RCC 7860 (cell line): ENCODE results near the gene RASA3.
"Not testable (repeated sequence)": the region's sequence is repeated elsewhere in the genome, so short reads cannot be mapped to it uniquely, and the experiment has no call there.

Source experiments
- DNase-seq: peaks from one replicate; pipeline ENCODE4 v3.0.0-alpha.2; 2015; ENCODE audit warnings: low spot score
- FAIRE-seq: peaks from 2 replicates; lab custom pipeline; 2012; peaks lifted over from hg19 to GRCh38; lab: Jason Lieb, UNC

The RASA3 gene

DNA sequence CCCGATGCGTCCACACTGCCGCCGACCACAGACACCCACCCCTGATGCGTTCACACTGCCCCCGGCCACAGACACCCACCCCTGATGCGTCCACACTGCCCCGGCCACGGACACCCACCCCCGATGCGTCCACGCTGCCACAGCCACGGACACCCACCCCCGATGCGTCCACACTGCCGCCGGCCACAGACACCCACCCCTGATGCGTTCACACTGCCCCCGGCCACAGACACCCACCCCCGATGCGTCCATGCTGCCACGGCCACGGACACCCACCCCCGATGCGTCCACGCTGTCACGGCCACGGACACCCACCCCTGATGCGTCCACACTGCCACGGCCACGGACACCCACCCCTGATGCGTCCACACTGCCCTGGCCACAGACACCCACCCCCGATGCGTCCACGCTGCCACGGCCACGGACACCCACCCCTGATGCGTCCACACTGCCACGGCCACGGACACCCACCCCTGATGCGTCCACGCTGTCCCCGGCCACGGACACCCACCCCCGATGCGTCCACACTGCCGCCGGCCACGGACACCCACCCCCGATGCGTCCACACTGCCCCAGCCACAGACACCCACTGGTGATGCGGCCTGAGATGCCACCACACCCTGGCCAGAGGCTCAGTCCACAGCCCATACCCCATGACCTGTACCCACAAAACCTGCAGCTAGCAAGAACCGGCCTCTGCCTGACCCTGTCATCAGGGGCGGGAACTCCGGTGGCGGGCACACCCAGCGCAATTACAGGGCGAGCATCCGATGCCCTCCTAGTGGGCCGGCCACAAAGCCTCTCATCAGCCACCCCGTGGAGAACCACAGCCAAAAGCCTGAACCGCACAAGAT, 28.4 kb downstream of the RASA3 start:
- no peak for FAIRE-seq
- DNase-seq: no peak

DNA sequence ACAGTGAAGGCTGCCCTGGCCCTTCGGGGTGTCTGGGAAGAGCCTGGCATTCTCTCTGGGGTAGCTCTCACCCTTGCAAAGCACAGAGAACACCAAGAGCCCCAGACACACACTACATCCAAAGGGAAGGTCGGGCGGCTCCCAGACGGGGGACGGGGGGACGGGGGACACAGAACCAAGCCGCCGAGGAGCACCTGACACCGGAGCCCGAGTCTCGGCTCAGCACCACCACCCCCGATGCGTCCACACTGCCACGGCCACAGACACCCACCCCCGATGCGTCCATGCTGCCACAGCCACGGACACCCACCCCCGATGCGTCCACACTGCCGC, 29.2 kb downstream of the RASA3 start:
- not testable (repeated sequence) for FAIRE-seq, DNase-seq

DNA sequence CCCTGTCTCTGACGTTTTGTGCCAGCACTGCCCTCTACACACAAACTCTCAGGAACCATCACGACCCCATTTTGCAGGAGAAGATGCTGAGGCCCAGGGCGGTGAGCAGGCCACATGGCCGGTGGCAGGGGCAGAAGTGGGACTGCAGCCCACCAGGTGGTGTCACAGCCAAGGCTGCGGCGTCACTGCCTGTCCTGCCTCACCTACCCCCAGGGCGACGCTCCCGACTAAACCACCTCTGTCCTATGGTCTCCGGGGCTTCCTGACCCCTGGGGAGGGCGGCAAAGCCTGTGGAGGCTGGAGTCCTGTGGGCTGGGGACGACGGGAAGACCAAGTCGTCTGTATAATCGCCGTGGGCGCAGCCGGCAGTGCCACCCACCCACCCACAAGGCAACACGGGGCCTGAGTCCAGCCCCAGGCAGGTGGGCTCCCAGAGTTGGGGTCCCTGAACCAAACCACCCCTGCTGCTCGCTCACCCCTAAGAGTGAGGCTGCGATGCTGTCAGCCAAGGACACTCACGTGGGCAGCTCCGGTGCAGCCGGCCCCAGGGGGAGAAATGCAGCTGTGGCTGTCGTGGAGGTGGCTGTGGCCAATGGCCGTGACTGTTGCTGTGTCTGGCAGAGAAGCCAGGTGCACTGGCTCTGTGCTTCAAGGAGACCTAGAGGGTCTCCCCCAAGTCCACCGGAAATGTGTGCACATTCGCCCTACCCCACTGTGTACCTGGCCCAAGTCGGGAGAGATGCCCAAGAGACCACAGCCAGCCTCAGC, 29.7 kb downstream of the RASA3 start:
- no peak for FAIRE-seq
- DNase-seq: no peak

DNA sequence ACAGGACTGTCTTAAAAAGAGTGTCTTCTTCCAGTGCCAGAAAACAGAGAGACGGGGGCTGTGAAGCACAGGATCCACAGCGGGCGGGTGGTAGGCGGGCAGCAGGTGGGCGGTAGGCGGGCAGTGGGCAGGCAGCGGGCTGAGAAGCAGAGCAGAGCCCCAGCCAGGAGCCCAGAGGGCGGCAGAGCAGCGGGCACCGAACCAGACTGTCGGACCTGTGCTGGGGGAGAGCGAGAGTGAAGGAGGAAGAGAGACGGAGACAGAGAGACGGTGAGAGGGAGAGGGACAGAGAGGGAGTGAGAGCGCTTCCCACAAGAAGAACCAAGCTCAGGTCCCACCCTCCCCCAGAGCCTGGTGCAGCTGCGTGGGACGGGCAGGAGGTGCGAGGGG, 30.3 kb downstream of the RASA3 start:
- DNase-seq (no peak), FAIRE-seq (no peak)

DNA sequence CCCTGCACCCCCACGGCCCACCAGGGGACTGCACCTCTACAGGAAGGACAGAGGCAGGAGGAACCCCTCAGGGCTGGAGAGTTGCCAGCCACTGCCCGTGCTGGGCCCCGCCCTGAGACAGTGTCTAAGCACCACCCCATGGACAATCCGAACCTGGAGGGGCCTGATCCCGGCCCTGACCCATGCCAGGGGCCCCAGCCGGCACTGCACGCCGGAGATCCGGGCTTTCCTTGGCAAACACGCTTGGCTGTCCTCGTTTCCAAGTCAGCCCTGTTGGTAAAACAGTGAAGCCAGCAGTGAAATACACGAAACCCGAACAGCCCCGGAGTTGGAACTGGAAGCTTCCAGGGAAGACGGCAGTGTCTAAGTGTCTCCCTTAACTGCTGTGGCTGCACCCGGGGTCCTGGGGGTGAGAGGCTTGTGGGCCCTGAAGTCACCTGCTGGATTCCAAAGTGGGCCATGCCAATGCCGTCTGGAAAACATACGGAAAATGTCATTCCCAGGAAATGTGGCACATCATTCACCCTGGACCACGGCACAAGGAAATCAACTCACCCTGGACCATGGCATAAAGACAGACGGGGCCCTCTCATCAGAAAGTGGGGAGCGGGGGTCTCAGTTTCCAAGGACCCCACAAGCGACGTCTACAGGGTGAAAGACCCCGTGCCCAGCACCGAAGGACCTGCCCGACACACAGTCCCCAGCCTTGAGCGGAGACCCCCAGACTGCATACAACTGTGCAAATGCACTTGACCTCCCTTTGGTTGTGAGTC, 30.9 kb downstream of the RASA3 start:
- FAIRE-seq (no peak), DNase-seq (no peak)

DNA sequence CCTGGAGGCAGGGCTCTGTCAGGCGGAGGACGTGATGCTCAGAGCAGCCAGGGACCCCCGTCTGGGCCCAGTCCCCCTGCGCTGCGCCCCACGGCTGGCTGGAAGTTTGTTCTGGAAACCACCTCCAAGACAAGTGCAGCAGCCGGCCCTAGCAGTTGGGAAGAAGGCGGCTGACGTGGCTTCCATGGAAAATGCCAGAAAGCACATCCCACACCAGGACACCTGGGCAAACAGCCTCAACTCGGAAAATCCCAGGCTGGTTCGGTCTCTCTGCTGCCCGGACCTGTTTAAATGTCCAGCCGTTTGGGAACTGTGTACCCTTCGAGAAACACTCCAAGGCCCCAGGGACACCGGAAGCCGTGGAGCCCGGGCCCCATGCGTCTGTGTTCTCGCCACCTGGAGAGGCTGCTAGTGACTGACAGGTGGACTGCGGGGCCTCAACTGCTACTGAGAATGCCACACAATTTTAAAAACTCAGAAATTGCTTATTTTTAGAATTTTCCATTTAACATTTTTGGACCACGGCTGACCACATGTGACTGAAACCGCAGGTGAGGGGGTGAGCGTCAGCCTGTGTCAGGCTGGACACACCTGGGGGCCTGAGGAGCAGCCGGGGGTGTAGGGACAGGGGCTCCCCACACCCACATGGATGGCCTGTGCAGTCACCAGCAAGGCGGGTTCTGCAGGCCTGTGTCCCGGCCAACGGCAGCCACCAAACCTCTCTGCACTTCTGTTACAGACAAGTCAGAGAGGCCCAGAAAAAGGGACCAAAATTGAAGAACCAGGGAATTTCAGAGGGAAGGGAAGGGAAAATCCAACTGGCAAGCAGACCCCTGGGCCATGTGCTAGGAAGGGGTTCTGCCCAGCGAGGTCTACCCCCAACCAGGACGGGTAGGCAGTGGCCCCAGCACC, 31.7 kb downstream of the RASA3 start:
- FAIRE-seq (no peak), DNase-seq (no peak)

DNA sequence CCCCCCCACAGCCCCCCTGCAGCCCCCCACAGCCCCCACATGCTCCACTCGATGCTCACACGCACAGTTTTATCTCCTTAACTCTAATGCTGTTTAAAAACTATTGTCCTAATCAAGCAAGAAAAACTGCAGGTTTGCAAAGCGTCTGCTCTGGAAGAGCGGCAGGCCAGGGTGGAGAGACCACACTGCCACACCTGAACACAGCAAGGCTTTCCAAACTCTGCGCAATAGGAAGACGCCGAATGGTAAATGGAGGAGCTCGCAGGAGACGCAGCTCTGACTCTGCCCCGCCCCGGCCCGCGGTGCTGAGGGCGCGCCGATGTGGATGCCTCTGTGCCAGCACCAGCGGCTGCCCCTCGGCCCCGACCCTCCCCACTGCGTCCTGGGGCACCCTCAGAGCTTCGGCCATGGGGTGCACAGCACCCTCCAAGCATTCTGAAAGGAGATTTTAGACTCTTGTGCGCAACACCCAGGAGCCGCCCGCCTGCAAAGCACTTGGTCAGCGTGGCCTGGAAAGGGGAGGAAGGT, 32.4 kb downstream of the RASA3 start:
- FAIRE-seq: no peak
- DNase-seq: no peak

DNA sequence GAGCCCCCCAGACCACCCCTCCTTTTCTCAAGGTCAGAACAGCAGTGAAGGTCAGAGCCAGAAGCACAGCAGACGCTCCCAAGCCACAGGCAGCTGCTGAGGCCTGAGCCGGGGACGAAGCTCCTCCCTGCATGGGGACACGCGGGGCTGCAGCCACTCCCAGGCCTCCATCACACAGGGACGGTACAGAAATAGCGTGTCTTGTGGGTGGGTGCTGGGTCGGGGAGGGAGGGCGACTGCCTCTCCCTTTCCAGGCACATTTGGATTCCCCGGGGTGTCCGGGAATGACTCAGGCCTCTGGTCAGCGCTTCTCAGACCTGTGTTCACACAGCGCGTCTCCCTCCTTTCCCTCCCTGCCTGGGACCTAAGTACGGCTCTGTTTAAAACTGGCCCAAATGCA, 33.2 kb downstream of the RASA3 start:
- DNase-seq: peak; percentile 72
- FAIRE-seq: peak; percentile 59

DNA sequence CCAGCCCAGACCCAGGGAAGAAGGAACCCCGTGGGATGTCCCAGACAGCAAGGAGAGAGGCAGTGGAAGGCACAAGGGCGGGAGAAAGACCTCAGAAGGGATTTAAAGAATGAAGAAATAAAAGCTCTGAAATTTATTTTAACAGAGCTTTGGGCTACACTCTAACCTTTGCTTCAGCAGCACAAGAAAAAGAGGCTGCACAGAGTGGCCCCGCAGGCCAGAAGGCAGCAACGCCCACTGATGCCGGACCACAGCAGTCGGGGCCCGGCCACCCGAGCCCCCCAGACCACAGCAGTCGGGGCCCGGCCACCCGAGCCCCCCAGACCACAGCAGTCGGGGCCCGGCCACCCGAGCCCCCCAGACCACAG, 33.8 kb downstream of the RASA3 start:
- not testable (repeated sequence) for FAIRE-seq, DNase-seq

DNA sequence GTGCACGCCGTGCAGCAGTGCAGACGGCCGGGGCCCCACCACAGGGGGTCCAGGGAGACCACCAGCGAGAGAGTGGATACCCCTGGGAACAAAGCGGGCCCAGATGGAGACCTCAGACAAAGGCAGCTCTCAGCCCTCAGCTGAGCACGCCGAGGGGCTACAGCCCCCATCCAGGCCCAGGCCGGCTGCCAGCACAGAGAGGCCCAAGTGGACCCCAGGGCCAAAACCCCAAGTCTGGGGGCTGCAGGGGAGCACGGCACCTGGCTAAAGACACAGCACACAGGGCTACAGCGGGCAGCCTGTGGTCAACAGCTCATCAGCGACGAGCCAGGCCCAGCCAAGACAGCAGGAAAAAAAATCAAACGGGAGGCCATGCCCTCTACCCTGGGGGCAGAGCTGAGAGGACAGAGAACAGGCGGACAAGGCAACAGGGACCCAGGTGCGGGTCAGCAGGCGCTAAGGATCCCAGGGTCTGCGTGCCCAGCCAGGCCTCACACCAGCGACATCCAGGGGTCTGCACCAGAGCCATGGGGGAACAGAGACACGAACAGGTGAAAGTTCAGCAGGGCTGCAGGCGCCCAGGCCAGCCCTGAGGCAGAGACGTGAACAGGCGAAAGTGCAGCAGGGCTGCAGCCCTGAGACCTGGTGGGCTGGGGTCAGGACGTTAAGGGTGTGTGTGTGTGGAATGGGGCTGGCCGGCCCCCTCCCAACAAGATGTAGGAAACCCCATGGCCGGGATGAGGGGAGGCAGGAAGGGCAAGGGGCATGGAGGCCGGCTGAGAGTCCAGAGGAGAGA, 34.3 kb downstream of the RASA3 start:
- DNase-seq (no peak), FAIRE-seq (no peak)

DNA sequence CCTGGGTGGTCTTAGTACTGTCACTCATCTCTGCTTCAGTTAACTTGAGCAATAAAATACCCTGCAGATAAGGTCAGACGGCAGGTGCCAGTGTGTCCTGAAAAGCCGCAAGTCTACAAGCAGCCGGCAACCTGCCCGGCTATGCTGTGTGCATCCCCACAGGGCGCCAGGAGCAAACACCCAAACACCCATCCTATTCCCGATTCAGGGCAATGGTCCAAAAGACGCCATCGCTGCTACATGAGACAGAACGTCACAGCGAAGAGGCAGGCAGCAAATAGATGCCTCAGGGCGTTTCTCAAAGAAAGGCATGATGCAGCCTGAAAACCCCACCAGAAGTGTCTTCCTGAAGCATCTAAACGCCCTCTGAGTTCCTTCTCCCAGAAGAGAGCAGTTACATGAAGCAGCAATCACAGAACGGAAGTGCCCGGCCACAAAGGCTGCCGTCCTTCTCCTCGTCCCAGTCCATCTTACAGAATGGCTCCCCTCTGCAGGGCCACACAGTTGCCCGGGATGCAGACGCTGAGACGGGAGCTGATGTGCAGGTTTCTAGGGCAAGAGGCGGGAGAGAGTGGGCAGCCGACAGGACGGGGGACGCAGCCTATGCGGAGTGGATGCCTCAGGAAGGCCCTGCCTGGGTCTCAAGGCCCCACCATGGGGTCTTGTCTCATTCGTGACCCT, 35.1 kb downstream of the RASA3 start:
- no peak for FAIRE-seq
- DNase-seq: no peak

DNA sequence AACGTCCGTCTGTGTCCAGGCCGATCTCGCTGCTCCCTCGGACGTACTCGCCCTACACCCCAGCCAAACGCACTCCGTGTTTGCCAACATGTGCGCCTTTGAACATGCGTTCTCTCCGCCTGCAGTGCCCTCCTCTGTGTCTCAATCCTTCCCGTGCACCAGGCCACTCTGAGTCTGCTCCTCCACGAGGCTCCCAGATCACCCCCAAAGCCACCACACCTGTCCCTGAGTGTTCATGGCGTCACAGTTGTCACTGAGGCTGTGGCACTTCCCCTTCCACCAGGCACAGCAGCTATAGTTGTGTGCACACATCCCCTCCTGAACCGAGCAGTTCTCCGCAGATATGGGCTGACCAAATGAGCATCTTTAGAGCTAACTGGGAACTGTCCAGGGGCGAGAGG, 35.6 kb downstream of the RASA3 start:
- FAIRE-seq (no peak), DNase-seq (no peak)

DNA sequence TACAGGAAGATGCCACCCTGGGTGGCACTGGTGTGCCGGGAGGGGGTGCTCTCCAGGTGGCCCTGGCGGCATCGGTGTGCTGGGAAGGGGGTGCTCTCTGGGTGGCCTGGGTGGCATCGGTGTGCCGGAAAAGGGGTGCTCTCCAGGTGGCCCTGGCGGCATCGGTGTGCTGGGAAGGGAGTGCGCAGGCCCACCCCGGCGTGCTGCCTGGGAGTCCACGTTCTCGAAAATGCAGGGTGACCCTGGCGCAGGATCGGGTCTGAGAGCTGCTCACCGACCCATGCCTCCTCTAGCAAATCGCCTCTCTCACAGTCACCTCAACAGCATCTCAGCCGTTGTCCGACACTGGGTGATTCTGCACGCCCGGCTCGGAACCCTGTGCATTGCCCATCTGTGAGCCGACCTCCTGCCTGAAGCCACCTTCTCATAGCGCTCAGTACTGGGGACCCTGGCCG, 36.4 kb downstream of the RASA3 start:
- FAIRE-seq (no peak), DNase-seq (no peak)

DNA sequence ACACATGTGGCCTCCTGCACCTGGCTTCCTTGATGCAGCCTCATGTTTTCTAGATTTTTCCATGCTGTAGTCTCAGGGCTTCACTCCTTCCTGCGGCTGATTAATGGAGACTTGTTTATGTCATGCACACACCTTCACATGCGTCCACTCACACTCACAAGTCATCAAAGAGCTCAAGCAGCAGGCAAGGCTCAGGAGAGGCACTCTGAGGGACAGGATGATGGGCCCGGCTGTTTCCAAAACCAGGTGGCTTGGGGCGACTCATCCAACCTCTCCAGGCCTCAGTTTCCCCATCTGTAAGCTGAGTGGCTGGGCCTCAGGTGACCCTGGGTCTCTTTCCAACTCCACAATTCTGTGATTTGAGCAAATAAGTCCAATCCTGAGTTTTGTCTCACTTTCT, 36.9 kb downstream of the RASA3 start:
- no peak for FAIRE-seq

DNA sequence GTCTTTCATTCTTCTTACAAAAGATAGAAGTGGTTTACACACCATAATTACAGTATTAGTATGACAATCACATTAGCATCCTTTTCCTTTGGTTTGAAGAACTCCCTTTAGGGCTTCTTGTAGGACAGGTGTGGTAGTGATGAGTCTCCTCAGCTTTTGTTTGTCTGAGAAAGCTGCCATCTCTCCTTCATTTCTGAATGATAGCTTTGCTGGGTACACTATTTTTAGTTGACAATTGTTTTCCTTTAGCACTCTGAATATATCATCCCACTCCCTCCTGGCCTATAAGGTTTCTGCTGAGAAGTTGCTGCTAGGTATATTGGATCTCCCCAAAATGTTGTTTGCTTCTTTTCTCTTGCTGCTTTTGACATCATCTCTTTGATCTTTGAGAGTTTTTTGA, 39.3 kb downstream of the RASA3 start:
- no peak for DNase-seq
- FAIRE-seq: no peak

More for the DNA sequence above, 36.9 kb downstream of the RASA3 start:
- DNase-seq: no peak

DNA sequence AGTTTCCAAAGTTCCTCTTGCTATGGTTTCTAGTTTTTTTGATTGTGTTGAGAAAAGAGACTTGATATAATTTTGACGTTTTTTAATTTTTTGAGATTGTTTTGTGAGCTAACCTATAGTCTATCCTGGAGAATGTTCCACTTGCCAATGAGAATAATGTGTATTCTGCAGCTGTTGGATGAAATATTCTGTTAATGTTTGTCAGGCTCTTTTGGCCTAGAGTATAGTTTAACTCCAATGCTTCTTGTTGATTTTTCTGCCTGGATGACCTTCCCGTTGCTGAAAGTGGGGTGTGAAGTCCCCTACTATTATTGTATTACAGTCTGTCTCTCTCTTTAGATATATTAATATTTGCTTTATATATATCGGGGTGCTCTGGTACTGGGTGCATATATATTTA, 40.0 kb downstream of the RASA3 start:
- DNase-seq (no peak), FAIRE-seq (no peak)

DNA sequence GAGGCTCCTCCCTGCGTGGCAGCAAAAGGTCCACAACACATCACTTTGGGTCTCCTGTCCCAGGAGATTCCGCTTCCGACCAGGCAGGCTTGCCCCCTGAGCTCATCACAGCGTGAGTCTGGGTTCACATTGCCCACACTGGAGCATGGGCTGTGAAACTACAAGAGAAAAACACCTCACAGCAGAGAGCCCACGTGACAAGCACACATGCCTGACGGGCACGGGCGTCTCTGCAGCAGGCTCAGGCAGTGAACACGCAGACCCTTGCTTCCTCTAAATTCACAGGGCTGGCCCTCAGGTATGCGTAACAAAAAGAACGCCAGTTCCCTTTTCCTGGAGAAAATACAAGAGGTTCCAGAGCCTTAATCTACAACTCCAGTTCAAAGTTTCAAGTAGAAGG, 41.9 kb downstream of the RASA3 start:
- DNase-seq (no peak), FAIRE-seq (no peak)

DNA sequence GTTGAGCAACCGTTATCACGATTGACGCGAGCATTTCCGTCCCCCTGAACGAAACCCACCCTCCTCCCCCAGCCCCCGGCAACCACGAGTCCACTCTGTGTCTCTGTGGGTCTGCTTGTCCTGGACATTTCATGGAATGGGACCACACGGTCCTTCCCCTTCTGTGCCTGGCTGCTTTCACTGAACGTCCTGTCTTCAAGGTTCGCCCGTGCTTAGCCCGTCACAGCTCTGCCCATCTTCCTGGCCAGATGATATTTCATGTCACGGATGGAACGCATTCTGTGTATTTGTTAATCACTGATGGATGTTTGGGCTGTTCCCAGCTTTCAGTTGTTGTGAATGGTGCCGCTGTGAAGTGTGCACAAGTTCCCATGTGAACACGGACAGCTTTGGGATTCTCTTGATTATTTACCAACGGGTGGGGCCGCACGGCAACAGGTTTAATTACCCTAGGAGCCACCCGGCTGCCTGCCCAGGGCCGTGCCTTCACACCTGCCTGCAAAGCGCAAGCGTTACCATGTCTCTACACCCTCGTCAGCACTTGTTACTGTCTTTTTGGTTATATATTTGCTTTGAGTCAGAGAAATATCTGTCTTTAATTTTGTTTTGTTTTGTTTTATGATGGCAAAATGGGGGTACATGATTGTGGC, 42.5 kb downstream of the RASA3 start:
- FAIRE-seq (no peak), DNase-seq (no peak)
